ENCODE data around the gene DIP2C.
A peak's percentile ranks its signal among the peaks of the same experiment; 100 is the strongest.
"Not testable (repeated sequence)": the region's sequence is repeated elsewhere in the genome, so short reads cannot be mapped to it uniquely, and the experiment has no call there.

The DIP2C gene

GRCh38 chr10:551373-552252, 137.9 kb downstream of the DIP2C start:
- no peak for DNase-seq

- no peak for DNase-seq
Measured at GRCh38 chr10:550665-551372, 138.6 kb downstream of the DIP2C start.

- no peak for DNase-seq
Measured at GRCh38 chr10:549391-549790, 140.1 kb downstream of the DIP2C start.

GRCh38 chr10:548238-548901, 141.1 kb downstream of the DIP2C start:
- DNase-seq, result no peak

- DNase-seq, result no peak
Measured at GRCh38 chr10:547591-548081, 141.8 kb downstream of the DIP2C start.

- peak; percentile 42 for DNase-seq
Measured at GRCh38 chr10:546971-547590, 142.4 kb downstream of the DIP2C start.

- DNase-seq, result no peak
Measured at GRCh38 chr10:546451-546850, 143.0 kb downstream of the DIP2C start.

- DNase-seq, result no peak
Measured at GRCh38 chr10:543862-544822, 145.3 kb downstream of the DIP2C start.

GRCh38 chr10:543131-543530, 146.3 kb downstream of the DIP2C start:
- no peak for DNase-seq

- DNase-seq, result peak; percentile 60
Measured at GRCh38 chr10:541750-542371, 147.6 kb downstream of the DIP2C start.

GRCh38 chr10:541041-541440, 148.4 kb downstream of the DIP2C start:
- no peak for DNase-seq

- no peak for DNase-seq
Measured at GRCh38 chr10:538895-539294, 150.6 kb downstream of the DIP2C start.

- no peak for DNase-seq
Measured at GRCh38 chr10:536935-537334, 152.5 kb downstream of the DIP2C start.

GRCh38 chr10:536371-536925, 153.0 kb downstream of the DIP2C start:
- DNase-seq, result no peak

GRCh38 chr10:535952-536351, 153.5 kb downstream of the DIP2C start:
- DNase-seq, result peak; percentile 17

- DNase-seq, result no peak
Measured at GRCh38 chr10:535051-535450, 154.4 kb downstream of the DIP2C start.

- DNase-seq, result no peak
Measured at GRCh38 chr10:534047-534566, 155.4 kb downstream of the DIP2C start.

GRCh38 chr10:533611-534010, 155.9 kb downstream of the DIP2C start:
- no peak for DNase-seq

- DNase-seq, result no peak
Measured at GRCh38 chr10:533186-533585, 156.3 kb downstream of the DIP2C start.

GRCh38 chr10:532331-532730, 157.1 kb downstream of the DIP2C start:
- DNase-seq, result not testable (repeated sequence)

- DNase-seq, result no peak
Measured at GRCh38 chr10:531541-531940, 157.9 kb downstream of the DIP2C start.

All from DMS79 treated with DMSO at 0.1 percent for 48 hours (cell line).